Activated naive CD4-positive, alpha-beta T cell treated with anti-CD3 and anti-CD28 coated beads, Interleukin-2, amount 50 U/mL, for 72 hours (primary cell): ENCODE data around the gene SEZ6L2. TPM values are rescaled to one million over a fixed set of nuclear protein-coding genes. Genes with fewer than 3 reads are reported as not detected.
"Not testable (repeated sequence)": the region's sequence is repeated elsewhere in the genome, so short reads cannot be mapped to it uniquely, and the experiment has no call there.

Experiments used
- ATAC-seq, 2 donors: fragments of 150-1000 bp; cut with Tn5 transposase; 2 replicates each; pipeline ENCODE4 v1.10.0; 2021; ENCODE audit warnings: mild to moderate bottlenecking in 2 of 2, moderate library complexity in 2 of 2
- DNase-seq, 2 donors: peaks; one replicate each; pipeline ENCODE4 v3.0.0; 2021 to 2022; ENCODE audit warnings: low spot score in 2 of 2
- H3K27ac Mint-ChIP-seq, 2 donors: one replicate each; pipeline ENCODE4 v1.8.0; 2022; ENCODE audit warnings: mild to moderate bottlenecking in 2 of 2, mixed read lengths in 2 of 2
- H3K36me3 Mint-ChIP-seq, 2 donors: one replicate each; pipeline ENCODE4 v1.8.0; 2022; ENCODE audit warnings: mixed read lengths in 2 of 2
- H3K9me3 Mint-ChIP-seq, 2 donors: one replicate each; pipeline ENCODE4 v1.8.0; 2022; ENCODE audit warnings: mixed read lengths in 2 of 2
- total RNA-seq, 2 donors: library from RNA; stranded (reverse); gene quantifications; one replicate each; pipeline ENCODE4 v1.2.3, GENCODE V29; 2022

Gene SEZ6L2
- total RNA-seq, 2 donors from 2014 or later: 0.35 to 1.3 TPM

GRCh38 chr16:29848420-29849297, 50.7 kb downstream of the SEZ6L2 start:
- H3K27ac Mint-ChIP-seq: peak overlapping the region; percentile 22 to 82
- ATAC-seq: peak; percentile 91 to 95
- H3K9me3 Mint-ChIP-seq: no peaks in the 10 kb centered on the region
- H3K36me3 Mint-ChIP-seq: peaks cover 4 to 12% of the 10 kb centered on the region in 2 donors
- peak; percentile 80 to 86 for DNase-seq

GRCh38 chr16:29845656-29846055, 53.7 kb downstream of the SEZ6L2 start:
- ATAC-seq (no peak), DNase-seq (no peak)
- H3K9me3 Mint-ChIP-seq: no peaks in the 10 kb centered on the region
- peak overlapping the region in 1 of 2 donors; percentile 13 for H3K27ac Mint-ChIP-seq
- H3K36me3 Mint-ChIP-seq: peaks cover 4 to 12% of the 10 kb centered on the region in 2 donors

- H3K27ac Mint-ChIP-seq: peak overlapping the region in 1 of 2 donors; percentile 37
- DNase-seq (no peak), ATAC-seq (no peak)
- H3K36me3 Mint-ChIP-seq: peaks cover 4 to 12% of the 10 kb centered on the region in 2 donors
- no peaks in the 10 kb centered on the region for H3K9me3 Mint-ChIP-seq
Measured at GRCh38 chr16:29844575-29845331, 54.6 kb downstream of the SEZ6L2 start.

- Mint-ChIP-seq H3K36me3 (peaks cover 4 to 12% of the 10 kb centered on the region in 2 donors), H3K9me3 (no peaks in the 10 kb centered on the region), H3K27ac (peak overlapping the region; percentile 37 to 84)
- DNase-seq: no peak
- no peak for ATAC-seq
Measured at GRCh38 chr16:29843931-29844330, 55.4 kb downstream of the SEZ6L2 start.

- no peaks in the 10 kb centered on the region for H3K9me3 Mint-ChIP-seq
- ATAC-seq (peak; percentile 29 to 46), DNase-seq (no peak)
- H3K36me3 Mint-ChIP-seq: peaks cover 4 to 12% of the 10 kb centered on the region in 2 donors
- peak overlapping the region in 1 of 2 donors; percentile 66 for H3K27ac Mint-ChIP-seq
Measured at GRCh38 chr16:29842732-29843346, 56.5 kb downstream of the SEZ6L2 start.

- ATAC-seq (no peak), DNase-seq (no peak)
- Mint-ChIP-seq H3K27ac (no peak overlapping the region), H3K9me3 (no peaks in the 10 kb centered on the region), H3K36me3 (peaks cover 4 to 11% of the 10 kb centered on the region in 2 donors)
Measured at GRCh38 chr16:29841631-29842030, 57.7 kb downstream of the SEZ6L2 start.

- H3K27ac Mint-ChIP-seq: peak overlapping the region; percentile 18 to 54
- H3K9me3 Mint-ChIP-seq: no peaks in the 10 kb centered on the region
- ATAC-seq: no peak
- peaks cover 2 to 11% of the 10 kb centered on the region in 2 donors for H3K36me3 Mint-ChIP-seq
- no peak for DNase-seq
Measured at GRCh38 chr16:29840240-29840639, 59.1 kb downstream of the SEZ6L2 start.

GRCh38 chr16:29839822-29840221, 59.5 kb downstream of the SEZ6L2 start:
- peaks cover 0 to 11% of the 10 kb centered on the region in 2 donors for H3K36me3 Mint-ChIP-seq
- DNase-seq: no peak
- no peaks in the 10 kb centered on the region for H3K9me3 Mint-ChIP-seq
- no peak for ATAC-seq
- H3K27ac Mint-ChIP-seq: peak overlapping the region; percentile 54 to 60

- DNase-seq (no peak), ATAC-seq (no peak)
- Mint-ChIP-seq H3K9me3 (no peaks in the 10 kb centered on the region), H3K27ac (no peak overlapping the region), H3K36me3 (peaks cover 0 to 26% of the 10 kb centered on the region in 2 donors)
Measured at GRCh38 chr16:29837841-29838240, 61.5 kb downstream of the SEZ6L2 start.

GRCh38 chr16:29836623-29837022, 62.7 kb downstream of the SEZ6L2 start:
- DNase-seq: no peak
- no peak for ATAC-seq
- no peaks in the 10 kb centered on the region for H3K9me3 Mint-ChIP-seq
- no peak overlapping the region for H3K27ac Mint-ChIP-seq
- peaks cover 0 to 37% of the 10 kb centered on the region in 2 donors for H3K36me3 Mint-ChIP-seq

GRCh38 chr16:29835926-29836325, 63.4 kb downstream of the SEZ6L2 start:
- ATAC-seq (no peak), DNase-seq (no peak)
- Mint-ChIP-seq H3K27ac (peak overlapping the region in 1 of 2 donors; percentile 44), H3K9me3 (no peaks in the 10 kb centered on the region), H3K36me3 (peaks cover under 1 to 44% of the 10 kb centered on the region in 2 donors)

GRCh38 chr16:29834079-29834478, 65.3 kb downstream of the SEZ6L2 start:
- ATAC-seq (peak in 1 of 2 donors; percentile 50), DNase-seq (no peak)
- H3K27ac Mint-ChIP-seq: peak overlapping the region; percentile 34 to 79

GRCh38 chr16:29833219-29833618, 66.1 kb downstream of the SEZ6L2 start:
- Mint-ChIP-seq H3K36me3 (peaks cover 4 to 47% of the 10 kb centered on the region in 2 donors), H3K27ac (peak overlapping the region; percentile 34 to 36)
- not testable (repeated sequence) for ATAC-seq, DNase-seq, H3K9me3 Mint-ChIP-seq

More at GRCh38 chr16:29834079-29834478, 65.3 kb downstream of the SEZ6L2 start:
- Mint-ChIP-seq H3K9me3 (no peaks in the 10 kb centered on the region), H3K36me3 (peaks cover 4 to 47% of the 10 kb centered on the region in 2 donors)

- no peak for DNase-seq
- no peaks in the 10 kb centered on the region for H3K9me3 Mint-ChIP-seq
- H3K27ac Mint-ChIP-seq: peak overlapping the region in 1 of 2 donors; percentile 11
- no peak for ATAC-seq
- H3K36me3 Mint-ChIP-seq: peaks cover 4 to 42% of the 10 kb centered on the region in 2 donors
Measured at GRCh38 chr16:29831490-29831889, 67.9 kb downstream of the SEZ6L2 start.

GRCh38 chr16:29830774-29831173, 68.6 kb downstream of the SEZ6L2 start:
- H3K9me3 Mint-ChIP-seq: no peaks in the 10 kb centered on the region
- no peak for DNase-seq
- no peak for ATAC-seq
- H3K27ac Mint-ChIP-seq: peak overlapping the region in 1 of 2 donors; percentile 11
- H3K36me3 Mint-ChIP-seq: peaks cover 4 to 41% of the 10 kb centered on the region in 2 donors

- DNase-seq: no peak
- no peak for ATAC-seq
- H3K27ac Mint-ChIP-seq: peak overlapping the region; percentile 87 to 98
- peaks cover 13 to 25% of the 10 kb centered on the region in 2 donors for H3K36me3 Mint-ChIP-seq
- no peaks in the 10 kb centered on the region for H3K9me3 Mint-ChIP-seq
Measured at GRCh38 chr16:29826342-29826695, 73.0 kb downstream of the SEZ6L2 start.
